SK-N-SH treated with all-trans-retinoic acid at 6 μM for 48 hours (cell line): Measurements from ENCODE around the gene LRP8.

Experiments used
- ARNTL ChIP-seq: fragments of 450-650 bp; formaldehyde crosslinking; IDR thresholded peaks from 2 replicates; pipeline ENCODE4 v1.5.0; 2020; ENCODE audit warnings: low read depth, mild to moderate bottlenecking, moderate library complexity, borderline replicate concordance
- GLIS3 ChIP-seq: fragments of 250-450 bp; sonication (Bioruptor Pico); IDR thresholded peaks from 2 replicates; pipeline ENCODE4 v1.5.0; 2020; ENCODE audit warnings: mild to moderate bottlenecking, moderate library complexity
- ISL1 ChIP-seq: fragments of 250-450 bp; sonication (Bioruptor Pico); IDR thresholded peaks from 2 replicates; pipeline ENCODE4 v2.1.2; 2022; ENCODE audit warnings: mild to moderate bottlenecking, moderate library complexity
- RARB ChIP-seq: fragments of 250-450 bp; sonication (Bioruptor Pico); IDR thresholded peaks from 2 replicates; pipeline ENCODE4 v1.8.0; 2021; ENCODE audit warnings: mild to moderate bottlenecking, moderate library complexity
- SNAI2 ChIP-seq: fragments of 250-450 bp; sonication (Bioruptor Pico); IDR thresholded peaks from 2 replicates; pipeline ENCODE4 v1.5.0; 2020; ENCODE audit warnings: mild to moderate bottlenecking, moderate library complexity
- ZC3H10 ChIP-seq: fragments of 250-450 bp; sonication (Bioruptor Pico); IDR thresholded peaks from 2 replicates; pipeline ENCODE4 v1.5.1; 2021; ENCODE audit warnings: mild to moderate bottlenecking, moderate library complexity
- ZNF70 ChIP-seq: fragments of 450-650 bp; formaldehyde crosslinking; IDR thresholded peaks from 2 replicates; pipeline ENCODE4 v1.5.0; 2020; ENCODE audit warnings: mild to moderate bottlenecking, moderate library complexity

- TF ChIP-seq ZC3H10 (CRISPR knock-in tag) (no peak), ARNTL (CRISPR knock-in tag) (no peak), ZNF70 (CRISPR knock-in tag) (no peak), SNAI2 (no peak), RARB (no peak), GLIS3 (CRISPR knock-in tag) (no peak), ISL1 (CRISPR knock-in tag) (no peak)
Measured at GRCh38 chr1:53220962-53221286, 106.9 kb downstream of the LRP8 start.
